GM12875 (cell line): ENCODE results near the gene NFKBIA.

ENCODE experiments used
- H3K4me3 ChIP-seq: one replicate; pipeline ENCODE4 v1.5.1; 2011; ENCODE audit warnings: low read depth, low read length, control low read depth
- CTCF ChIP-seq: IDR thresholded peaks from 2 replicates; pipeline ENCODE4 v1.5.1; 2011; ENCODE audit warnings: low read depth, mild to moderate bottlenecking, control low read depth, inconsistent platforms, low read length, moderate library complexity, borderline replicate concordance; ENCODE audit not compliant: insufficient read depth

Gene NFKBIA

DNA sequence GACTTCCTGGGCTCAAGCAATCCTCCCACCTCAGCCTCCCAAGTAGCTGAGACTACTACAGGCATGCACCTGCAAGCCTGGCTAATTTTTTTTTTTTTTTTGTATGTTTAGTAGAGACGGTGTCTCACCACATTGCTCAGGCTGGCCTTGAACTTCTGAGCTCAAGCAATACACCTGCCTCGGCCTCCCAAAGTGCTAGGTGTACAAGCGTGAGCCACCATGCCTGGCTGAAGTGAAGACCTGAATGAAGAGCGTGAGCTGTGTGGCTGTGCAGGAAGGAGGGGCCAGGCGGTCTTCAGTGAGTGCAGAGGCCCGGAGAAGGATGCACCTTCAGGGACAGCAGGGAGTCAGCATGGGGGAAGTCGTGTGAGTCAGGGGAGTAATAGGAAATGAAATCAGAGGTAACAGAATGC lies 14.9 kb upstream of the NFKBIA start:
- H3K4me3 ChIP-seq, result no peak overlapping the region
- TF ChIP-seq CTCF, result no peak

- no peak overlapping the region for H3K4me3 ChIP-seq
- TF ChIP-seq CTCF, result no peak
Observed at GRCh38 chr14:35418093-35418492, 13.5 kb upstream of the NFKBIA start.

DNA sequence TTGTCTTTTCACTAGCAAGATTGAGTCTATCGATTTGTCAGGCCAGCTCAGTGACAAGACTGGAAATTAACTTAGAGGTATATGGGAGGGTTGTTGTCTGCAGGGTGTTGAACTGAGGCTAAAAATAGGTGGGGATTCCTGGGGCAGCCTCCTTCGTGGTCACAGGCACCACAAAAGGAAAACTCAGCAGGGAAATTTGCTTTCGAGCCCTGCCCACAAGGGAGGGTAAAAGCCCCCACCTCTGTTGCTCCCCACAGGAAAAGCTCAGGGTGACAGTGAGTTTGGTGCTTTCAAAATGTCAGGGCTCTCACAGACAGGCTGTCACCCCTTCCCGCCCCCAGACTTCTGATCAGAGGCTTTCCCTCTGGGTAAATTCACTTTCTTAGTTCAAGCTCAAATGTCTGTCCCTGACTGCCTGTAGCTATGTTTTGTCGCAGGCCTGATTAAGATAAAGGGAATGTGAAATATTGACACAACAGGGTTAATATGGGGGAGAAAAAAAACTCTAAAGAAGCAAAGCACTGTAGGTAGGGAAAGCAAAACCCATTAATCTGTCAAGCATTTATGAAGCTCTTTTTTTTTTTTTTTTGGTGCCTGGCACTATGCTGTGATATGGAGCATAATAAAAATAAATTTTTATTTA lies 11.7 kb upstream of the NFKBIA start:
- no peak overlapping the region for H3K4me3 ChIP-seq
- no peak for TF ChIP-seq CTCF

DNA sequence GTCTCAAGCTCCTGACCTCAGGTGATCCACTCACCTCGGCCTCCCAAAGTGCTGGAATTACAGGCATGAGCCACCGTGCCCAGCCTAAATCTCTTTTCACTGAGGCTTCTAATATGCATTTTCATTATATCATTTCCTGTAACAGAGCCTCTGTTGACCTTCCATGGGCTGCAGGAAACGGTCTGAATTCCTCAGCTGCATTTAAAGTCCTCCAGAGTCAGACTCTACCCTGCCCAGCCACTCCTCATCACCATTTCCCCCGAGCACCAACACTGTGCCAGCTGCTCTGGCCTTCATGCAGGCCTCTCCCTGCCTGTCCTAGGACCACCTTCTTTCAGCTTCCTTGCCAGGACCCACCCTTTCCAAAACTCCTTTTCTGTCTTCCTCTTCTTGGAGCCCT lies 9.8 kb upstream of the NFKBIA start:
- TF ChIP-seq CTCF, result no peak
- H3K4me3 ChIP-seq, result no peak overlapping the region

GRCh38 chr14:35412272-35413056 lies 7.9 kb upstream of the NFKBIA start:
- no peak for TF ChIP-seq CTCF
- H3K4me3 ChIP-seq, result no peak overlapping the region

DNA sequence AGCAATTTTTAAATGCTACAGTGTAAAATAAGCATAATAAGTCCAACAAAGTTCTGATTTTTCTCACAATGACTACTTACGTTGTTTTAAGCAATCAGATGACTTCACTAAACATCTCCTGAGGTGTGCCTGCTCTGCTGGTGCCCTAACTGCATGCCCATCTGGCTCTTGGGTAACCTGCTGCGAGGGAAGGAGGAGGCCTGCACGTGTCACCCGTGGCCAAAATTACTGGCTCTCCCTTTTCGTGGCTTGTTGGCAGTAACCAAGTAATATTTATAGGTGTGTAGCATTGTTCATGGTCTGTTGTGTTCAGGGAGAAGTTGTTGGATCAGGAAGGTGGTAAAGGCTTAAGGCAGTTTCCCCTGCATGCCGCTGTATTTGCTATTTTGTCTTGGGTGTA lies 6.3 kb upstream of the NFKBIA start:
- no peak overlapping the region for H3K4me3 ChIP-seq
- no peak for TF ChIP-seq CTCF

GRCh38 chr14:35409595-35409994 lies 5.0 kb upstream of the NFKBIA start:
- no peak overlapping the region for H3K4me3 ChIP-seq

More at GRCh38 chr14:35409595-35409994, 5.0 kb upstream of the NFKBIA start:
- TF ChIP-seq CTCF, result no peak
